ENCODE measurements around the gene SC5D.

The SC5D gene

DNA sequence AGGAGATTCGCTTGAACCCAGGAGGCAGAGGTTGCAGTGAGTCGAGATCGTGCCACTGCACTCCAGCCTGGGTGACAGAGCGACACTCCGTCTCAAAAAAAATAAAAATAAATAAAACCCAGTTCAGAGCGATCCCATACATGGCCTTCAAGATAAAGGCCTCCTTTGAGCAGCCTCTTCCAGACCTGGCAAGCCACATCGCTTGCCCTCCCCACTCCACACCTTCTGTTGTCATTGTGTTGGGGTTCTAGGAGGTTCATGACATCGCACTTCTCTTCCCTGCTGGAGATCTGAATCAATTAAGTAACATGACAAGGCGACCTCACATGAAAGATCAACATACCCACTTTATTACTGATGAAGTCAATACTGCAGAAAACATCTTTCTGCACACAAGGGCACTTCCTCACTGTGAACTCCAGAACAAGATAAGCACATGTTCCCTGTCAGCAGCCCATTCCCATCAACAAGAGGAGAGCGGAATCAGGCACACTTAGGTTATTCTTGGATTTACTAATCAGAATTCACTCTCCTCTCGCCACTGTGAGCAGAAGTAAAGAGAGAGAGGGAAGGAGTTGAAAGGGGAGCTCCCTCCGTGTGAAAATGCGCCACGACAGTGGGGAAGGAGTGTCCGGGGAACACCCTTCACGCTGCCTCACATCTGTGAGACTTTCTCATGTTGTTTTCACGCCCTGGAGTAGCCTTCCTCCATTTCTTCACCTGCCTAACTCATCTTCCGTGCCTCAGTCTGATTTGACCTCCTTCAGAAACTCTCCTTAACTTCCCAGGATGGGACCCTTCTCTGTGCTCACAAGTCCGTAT lies 38.3 kb downstream of the SC5D start:
- no peak for DNase-seq

DNA sequence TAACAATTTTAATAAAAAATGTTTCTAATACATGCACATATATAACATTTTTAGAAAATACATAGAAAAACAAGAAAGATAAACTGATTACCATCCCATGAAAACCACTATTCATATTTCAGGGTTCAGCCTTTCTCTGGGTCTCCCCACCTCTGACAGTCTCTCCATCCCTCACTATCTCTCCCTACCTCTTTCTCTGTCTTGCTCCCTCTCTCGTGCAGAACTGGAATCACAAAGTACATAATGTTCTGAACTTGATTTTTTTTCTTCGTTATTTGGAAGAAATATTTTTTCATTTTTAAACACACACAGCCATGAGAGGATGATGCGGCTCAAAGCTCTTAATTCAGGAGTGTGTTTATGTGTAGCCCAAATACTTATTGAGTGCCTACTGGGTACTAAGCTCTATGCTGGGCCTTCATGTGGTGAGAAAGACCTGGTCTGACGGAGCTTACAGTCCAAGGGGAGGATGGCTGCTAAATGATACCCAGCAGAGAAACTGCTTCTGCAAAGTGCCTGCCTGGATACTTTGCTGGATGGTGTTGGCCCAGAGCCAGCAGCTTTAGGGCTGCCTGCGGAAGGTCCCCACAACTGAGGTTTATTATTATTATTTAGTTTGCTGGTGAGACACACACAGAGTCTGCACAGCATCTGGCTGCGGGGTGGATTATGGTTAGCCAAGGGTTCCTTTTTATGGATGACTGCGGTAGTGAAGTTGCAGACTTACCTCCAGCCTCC lies 42.6 kb downstream of the SC5D start:
- no peak for DNase-seq

DNA sequence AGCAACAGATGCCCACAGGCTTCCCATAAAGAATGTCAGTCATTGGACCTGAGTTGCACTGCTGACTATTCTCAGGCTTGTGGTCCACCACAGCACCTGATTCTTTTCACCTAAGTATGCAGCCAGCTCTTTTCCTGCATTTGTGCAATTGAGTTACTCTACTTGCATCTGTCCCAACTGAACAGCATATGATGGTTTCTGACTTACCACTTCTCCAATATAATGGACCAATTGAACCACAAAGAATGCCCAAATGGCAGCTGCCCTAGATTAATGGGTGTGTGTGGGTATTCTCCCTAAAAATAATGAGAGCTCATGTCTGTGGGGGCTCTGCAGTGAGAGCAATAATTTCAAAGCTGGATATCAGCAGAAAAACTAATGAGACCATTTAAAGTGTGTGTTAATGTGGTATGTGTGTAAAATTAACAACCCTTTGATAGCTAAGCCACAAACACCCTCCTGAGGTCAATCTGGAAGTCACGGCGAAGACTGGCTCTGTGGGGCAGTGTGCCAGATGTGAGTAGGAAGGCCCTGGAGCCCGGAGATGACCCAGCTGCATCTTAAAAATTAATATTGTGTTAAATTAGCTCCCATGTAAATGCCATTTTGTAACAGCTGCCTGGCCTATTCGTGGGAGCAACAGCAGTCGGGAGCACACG lies 43.8 kb downstream of the SC5D start:
- no peak for DNase-seq

DNA sequence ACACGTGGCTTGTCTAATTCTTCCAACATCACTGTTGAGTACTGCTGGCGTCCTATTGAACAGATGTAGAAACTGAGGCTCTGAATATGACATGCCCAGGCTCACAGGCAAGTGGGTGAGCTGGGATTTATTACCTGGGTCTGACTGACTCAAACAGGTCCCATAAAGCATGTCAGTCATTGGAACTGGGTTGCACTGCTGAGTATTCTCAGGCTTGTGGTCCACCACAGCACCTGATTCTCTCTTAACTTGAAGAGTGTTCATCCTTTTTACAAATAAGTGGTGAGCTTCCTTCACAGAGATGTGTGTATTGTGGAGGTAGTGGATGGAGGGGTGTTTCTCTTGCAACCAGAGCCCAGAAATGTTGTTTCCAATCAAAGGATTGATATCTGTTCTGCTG lies 44.5 kb downstream of the SC5D start:
- no peak for DNase-seq

DNA sequence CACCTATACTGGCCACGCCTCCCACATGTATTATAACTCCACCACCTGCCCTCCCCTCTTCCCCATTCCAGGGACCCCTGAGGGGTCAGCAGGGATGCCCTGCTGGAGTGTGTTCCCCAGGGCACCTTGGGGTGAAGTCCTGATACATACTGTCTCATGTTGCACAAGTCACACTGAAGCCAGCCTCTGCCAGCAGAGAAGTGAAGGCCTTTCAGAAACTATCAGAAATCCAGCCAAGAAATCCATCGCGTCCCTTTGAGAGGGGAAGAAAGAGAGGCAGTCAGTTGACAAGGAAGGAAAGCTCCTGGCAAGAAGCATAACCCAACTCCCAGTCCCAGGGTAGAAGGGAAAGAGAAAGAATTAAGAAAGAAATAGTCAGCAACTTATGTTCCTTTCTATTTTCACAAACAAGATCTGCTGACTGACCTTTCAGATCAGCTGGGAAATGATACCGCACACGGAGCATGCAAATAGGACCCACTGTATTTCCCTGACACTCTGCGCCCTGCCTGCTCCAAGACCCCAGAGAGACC lies 45.2 kb downstream of the SC5D start:
- no peak for DNase-seq

DNA sequence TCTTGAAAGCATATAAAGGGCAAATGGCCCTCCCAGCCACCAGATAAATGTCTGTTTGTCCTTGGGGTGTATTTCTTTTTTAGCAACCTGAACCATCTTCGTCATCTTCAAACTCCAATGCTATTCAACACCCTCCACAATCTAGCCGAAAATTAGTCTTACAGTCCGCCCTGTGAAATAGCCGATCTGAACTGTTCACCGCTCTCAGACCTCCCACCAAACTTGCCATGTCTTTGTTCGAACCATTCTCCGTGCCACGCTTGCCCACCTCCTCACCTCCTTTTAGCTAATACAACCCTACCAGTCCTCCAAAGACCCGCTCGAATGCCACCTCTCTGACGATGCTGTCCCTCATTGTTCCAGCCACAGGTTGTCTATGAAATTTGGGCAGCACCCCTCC lies 46.0 kb downstream of the SC5D start:
- no peak for DNase-seq

DNA sequence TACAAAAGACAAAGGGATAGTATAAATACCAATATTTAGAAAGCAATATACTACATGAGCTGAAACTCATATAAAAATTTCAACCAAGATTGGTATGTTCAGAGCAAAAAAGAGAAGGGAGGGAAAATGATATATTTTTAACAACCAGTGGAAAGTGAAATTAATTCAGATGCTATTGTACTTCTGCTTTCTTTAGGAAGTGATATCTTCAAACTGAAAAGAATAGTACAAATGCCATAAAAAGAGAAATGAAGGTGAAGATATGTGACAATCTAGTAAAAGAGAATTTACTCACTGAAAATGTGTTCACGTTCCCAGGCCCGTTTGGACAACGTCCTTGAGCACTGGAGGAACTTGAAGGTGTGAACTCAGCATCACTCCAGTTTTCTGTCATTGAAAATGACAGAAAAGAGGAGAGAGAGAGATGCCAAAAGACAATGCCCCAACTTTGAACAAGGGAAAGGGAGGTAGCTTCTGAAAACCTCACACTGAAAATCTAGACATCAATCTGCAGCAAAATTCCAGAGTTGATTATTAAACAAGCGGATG lies 47.5 kb downstream of the SC5D start:
- no peak for DNase-seq

DNA sequence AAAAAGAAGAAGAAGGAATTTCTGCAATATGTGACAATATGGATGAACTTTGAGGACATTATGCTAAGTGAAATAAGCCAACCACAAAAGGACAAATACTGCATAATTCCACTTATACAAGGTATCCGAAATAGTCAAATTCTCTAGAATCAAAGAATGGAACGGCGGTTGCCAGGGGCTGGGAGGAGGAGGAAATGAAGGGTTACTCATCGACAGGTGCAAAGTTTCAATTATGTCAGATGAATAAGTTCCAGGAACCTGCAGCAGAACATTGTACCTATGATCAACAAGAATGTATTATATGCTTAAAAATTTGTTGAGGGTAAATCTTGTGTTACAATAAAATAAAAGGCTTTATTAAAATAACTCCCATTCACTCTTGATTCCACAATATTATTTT lies 49.0 kb downstream of the SC5D start:
- no peak for DNase-seq

DNA sequence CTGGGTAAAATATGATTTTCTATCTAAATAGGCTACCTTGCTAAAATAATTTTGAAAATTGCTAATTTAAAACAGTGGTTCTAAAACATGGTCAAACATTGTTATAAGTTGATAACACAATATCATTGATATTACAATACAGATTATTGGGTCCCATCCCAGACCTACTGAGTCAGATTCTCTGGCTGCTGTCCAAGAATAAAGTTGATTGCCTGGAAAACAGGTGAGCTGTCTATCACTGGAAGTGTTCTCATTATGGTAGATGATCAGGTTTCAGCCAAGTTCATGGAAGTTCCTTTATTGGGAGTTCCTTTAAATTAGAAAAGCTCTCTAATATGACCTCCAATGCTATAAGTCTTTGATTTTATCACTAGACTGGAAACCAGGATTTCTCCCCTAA lies 52.3 kb downstream of the SC5D start:
- DNase-seq: no peak

DNA sequence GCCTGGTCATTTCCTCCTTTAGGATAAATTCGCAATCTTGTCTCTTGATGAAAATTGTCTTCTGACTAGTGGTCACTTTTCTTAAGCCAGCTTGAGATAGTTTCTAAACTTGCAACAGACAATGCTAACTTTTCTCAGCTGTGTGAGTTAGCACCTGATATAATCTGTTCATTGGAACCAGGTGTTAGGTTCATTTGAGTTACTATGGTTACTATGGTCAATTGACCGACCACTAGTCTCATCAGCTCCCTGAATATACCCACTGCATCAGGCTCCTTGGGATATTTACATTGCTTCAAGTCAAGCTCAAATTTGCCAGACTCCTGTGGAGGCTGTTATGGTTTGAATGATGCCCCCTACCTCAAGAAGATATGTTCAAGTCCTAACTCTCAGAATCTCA lies 54.5 kb downstream of the SC5D start:
- no peak for DNase-seq

DNA sequence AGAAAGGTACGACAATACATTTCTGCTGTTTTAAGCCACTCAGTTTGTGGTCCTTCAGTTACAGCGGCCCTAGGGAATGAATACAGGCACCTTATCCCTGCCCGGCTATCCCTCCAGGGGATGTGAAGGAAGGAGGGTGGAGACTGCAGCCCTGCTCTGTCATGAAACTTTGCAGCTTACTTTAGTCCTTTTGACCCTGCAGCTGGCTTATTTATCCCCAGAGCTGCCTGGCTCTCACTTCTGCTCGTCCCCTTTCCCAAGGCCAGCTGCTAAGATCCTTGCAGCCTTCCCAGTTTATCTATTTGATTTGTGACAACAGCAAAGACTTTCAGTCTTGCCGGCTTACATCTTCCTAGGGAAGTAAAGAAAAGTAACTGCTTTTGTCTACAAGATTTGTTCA lies 55.2 kb downstream of the SC5D start:
- no peak for DNase-seq

DNA sequence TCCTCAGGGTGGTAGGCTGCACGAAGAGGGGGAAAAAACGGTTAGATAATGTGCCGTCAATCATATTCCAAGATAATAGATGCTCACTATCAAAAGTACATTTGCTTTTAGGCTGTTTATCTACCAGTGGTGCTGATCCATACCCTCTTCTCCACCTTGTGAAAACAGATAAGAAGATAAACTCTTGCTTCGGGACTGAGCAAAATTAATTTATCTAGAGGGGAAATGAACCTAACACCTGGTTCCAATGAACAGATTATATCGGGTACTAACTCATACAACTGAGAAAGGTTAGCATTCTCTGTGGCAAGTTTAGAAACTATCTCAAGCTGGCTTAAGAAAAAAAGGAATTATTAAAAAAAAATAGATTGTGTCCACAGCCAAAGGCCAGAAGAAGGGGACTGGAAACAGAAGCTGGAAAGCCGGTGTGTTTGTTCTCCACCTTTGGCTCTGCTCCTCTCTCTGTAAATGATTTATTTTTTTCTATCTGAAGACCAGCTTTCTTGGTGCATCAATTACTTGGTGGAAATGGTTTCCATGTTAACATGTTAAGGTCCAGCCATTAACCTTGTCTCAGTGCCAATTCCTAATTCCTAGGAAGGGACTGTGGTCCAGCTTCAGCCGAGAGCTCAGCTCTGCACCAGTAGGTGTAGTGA lies 55.8 kb downstream of the SC5D start:
- DNase-seq: no peak

DNA sequence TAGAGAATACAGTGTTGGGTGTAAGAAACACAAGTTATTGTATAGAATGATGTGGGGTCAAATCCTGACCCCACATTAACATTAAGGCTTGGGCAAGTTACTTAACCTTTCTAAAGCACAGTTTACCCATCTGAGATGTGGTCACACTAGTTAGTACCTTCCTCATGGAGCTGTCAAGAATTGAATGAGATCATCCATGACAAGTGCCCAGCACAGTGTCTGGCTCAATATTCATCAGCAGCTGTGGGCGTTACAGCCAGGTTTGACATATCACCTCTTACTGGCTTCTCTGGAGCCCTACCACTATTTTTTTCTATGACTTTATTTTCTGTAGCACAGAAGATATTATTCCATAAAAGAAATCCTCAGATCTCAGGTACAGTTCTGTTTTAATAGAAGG lies 57.2 kb downstream of the SC5D start:
- no peak for DNase-seq

DNA sequence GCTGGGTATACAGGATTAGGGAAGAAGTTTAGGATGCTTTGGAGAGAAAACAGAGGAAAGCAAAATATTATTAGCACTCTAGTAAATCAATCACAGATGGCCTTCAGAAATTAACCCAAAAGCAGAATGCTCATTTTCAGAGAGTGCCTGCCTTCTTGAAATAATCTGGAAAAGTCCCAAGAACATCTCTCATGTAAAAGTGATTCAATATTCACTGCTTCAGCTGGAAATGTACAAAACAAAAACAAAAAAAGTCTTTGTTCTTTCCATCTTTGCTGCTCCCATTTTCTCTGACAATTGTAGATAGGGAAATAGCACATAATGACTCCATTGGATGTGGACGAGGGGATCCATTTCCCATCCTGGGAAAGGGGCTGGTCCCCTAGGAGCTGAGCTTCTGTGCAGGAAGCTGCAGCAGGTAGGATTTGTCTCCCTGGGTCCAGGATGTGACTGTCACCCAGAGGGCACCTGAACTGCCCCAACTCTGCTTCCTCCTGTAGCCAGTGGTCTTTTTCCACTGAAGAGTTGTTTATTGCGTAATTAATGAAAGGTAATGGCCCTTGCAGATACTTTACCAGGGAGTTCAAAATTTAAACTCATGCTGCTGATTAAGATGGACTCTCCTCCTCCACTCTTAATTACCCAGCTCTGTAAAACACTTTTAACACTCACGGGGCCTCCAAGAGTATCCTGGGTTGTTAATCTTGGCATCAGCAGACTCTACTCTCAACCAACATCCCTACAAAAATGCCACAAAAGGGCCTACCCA lies 57.9 kb downstream of the SC5D start:
- no peak for DNase-seq

DNA sequence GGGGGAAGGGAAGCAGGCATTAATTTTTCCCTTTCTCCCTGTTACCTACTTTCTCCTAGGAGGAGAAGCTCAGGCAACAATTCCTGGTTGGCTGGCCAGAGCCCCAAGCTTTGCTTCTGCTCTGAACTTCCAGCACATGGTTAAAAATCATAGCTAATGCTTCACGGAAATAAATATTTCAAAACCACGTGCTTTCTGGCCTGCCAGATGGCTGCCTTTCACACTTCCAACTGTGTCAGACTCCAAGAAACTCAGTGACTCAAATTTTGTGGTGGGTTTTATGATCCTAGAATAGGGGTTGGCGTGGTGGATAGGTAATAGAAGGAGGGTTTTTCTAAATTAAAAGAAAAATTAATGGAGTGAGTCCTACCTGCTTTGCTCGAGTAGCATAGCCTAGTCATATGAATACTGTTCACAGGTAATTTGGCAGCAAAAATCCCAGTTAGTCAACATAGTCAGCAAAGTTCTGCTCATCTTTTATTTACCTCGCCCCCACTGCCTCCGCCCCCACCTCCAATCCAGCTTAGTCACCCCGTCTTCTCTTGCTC lies 58.6 kb downstream of the SC5D start:
- DNase-seq: no peak

DNA sequence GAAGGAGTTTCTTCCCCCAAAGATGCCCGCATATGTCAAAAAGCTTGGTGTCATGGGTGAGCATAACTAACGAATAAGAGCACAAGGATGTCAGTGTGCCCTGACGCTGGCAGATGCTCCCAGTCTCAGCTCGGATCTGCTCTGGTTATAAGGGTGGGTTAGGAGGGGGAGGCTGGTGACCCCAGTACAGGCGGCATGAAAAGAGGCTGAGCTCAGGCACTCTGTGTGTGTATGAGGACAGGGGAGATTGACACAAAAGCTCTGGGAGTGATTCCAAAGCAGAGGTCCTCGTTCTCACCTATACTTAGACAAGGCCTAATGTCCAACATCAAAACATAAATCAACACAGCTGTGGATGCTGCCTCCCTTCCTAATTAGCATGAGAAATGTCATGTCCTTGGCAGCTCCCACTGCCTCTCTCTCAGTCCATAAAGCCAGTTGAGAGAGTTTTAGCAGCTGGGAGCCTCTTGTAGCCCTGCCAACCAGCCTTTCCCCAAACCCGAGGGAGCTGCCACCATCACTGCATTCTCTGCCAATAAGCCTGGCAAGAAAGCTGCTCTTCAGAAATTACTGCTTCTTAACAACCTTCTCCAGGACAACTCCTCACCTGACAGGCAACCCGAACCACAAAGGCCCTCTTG lies 59.8 kb downstream of the SC5D start:
- no peak for DNase-seq

DNA sequence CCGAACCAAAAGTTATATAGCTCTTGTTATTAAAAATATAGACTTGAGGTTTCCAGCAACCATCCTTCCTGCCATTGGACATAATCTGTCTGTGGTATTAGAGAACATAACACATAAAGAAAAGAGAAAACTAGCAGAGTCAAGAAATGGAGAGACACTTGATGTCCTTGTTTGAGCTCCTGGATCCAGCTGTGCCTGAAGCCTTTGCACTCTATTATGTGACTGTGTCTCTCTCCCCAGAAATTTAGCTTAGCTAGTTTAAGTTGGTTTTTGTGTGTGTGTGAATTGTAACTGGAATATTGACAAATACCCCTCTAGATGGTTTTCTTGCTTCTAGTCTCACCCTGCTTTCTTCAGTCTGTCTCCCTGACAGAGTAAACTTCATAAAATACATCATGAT lies 61.6 kb downstream of the SC5D start:
- DNase-seq: no peak

DNA sequence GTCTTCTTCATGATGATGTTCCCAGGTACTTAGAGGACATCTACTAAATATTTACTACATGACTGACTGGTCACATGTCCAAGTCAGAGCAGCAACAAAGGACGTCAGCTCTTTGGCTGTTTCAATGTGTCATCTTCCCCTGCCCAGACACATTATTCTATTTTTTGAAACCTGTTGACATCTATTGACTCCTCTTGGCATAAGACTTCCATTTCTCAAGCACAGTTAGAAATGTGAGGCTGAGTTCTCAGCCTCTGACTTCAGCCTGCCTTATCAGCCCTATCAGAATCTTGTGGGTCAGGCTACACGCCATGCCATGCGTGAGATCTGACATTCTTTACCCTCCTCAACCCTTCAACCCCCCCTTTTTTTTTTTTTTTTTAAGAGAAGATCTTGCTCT lies 63.8 kb downstream of the SC5D start:
- DNase-seq: no peak
